ENCODE results near the gene PRKG1.
"Not testable (repeated sequence)": the region's sequence is repeated elsewhere in the genome, so short reads cannot be mapped to it uniquely, and the experiment has no call there.

PRKG1 gene

GRCh38 chr10:51159841-51160240 is 85.6 kb downstream of the PRKG1 start:
- Histone ChIP-seq H3F3A (ENCODE audit: control insufficient read depth, insufficient read depth) (no peaks in the 10 kb centered on the region), H3K36me3 (ENCODE audit: control insufficient read depth, low read length) (no peaks in the 10 kb centered on the region), H3K9me3 (ENCODE audit: control insufficient read depth, insufficient read depth, low read length) (no peaks in the 10 kb centered on the region), H3K79me2 (ENCODE audit: control insufficient read depth, low read length) (no peaks in the 10 kb centered on the region), H3K4me2 (ENCODE audit: low read length) (no peak overlapping the region), H3K4me3 (ENCODE audit: low read length) (no peak overlapping the region), H3K9me2 (replicated peaks; ENCODE audit: control insufficient read depth, low read length) (no peaks in the 10 kb centered on the region), H3K27ac (ENCODE audit: low read depth, low read length) (no peak overlapping the region), H3K27me3 (ENCODE audit: control insufficient read depth, low read length) (no peaks in the 10 kb centered on the region), H4K20me1 (ENCODE audit: control insufficient read depth, insufficient read depth, low read depth, low read length) (no peaks in the 10 kb centered on the region), H3K4me1 (ENCODE audit: control insufficient read depth, low read length) (no peaks in the 10 kb centered on the region)
- TF ChIP-seq CTCF (IDR thresholded peaks at IDR 0.05; ENCODE audit: low read depth, low read length, poor library complexity, severe bottlenecking) = no peak

GRCh38 chr10:51162002-51162401 is 87.7 kb downstream of the PRKG1 start:
- H3K4me3 ChIP-seq (ENCODE audit: low read length) = no peak overlapping the region
- no peaks in the 10 kb centered on the region for H3K9me2 ChIP-seq (replicated peaks; ENCODE audit: control insufficient read depth, low read length)
- H4K20me1 ChIP-seq (ENCODE audit: control insufficient read depth, insufficient read depth, low read depth, low read length) = no peaks in the 10 kb centered on the region
- H3K9me3 ChIP-seq (ENCODE audit: control insufficient read depth, insufficient read depth, low read length) = no peaks in the 10 kb centered on the region
- H3K4me1 ChIP-seq (ENCODE audit: control insufficient read depth, low read length) = no peaks in the 10 kb centered on the region
- no peak overlapping the region for H3K27ac ChIP-seq (ENCODE audit: low read depth, low read length)
- H3K36me3 ChIP-seq (ENCODE audit: control insufficient read depth, low read length) = no peaks in the 10 kb centered on the region
- no peak overlapping the region for H3K4me2 ChIP-seq (ENCODE audit: low read length)
- H3F3A ChIP-seq (ENCODE audit: control insufficient read depth, insufficient read depth) = no peaks in the 10 kb centered on the region
- TF ChIP-seq EZH2phosphoT487 (IDR thresholded peaks at IDR 0.05; ENCODE audit: borderline replicate concordance, low read length) (no peak), CTCF (IDR thresholded peaks at IDR 0.05; ENCODE audit: low read depth, low read length, poor library complexity, severe bottlenecking) (no peak)
- no peaks in the 10 kb centered on the region for H3K79me2 ChIP-seq (ENCODE audit: control insufficient read depth, low read length)
- no peaks in the 10 kb centered on the region for H3K27me3 ChIP-seq (ENCODE audit: control insufficient read depth, low read length)

- H3K27ac ChIP-seq (ENCODE audit: low read depth, low read length); H4K20me1 ChIP-seq (ENCODE audit: control insufficient read depth, insufficient read depth, low read depth, low read length); H3K4me3 ChIP-seq (ENCODE audit: low read length): not testable (repeated sequence)
Observed at GRCh38 chr10:51163380-51164049, 89.2 kb downstream of the PRKG1 start.

GRCh38 chr10:51168086-51168815 is 94.0 kb downstream of the PRKG1 start:
- no peak overlapping the region for H3K4me3 ChIP-seq (ENCODE audit: low read length)

More at GRCh38 chr10:51163380-51164049, 89.2 kb downstream of the PRKG1 start:
- H3K36me3 ChIP-seq (ENCODE audit: control insufficient read depth, low read length); H3F3A ChIP-seq (ENCODE audit: control insufficient read depth, insufficient read depth); H3K27me3 ChIP-seq (ENCODE audit: control insufficient read depth, low read length); H3K4me2 ChIP-seq (ENCODE audit: low read length); H3K9me2 ChIP-seq (replicated peaks; ENCODE audit: control insufficient read depth, low read length); H3K79me2 ChIP-seq (ENCODE audit: control insufficient read depth, low read length); H3K4me1 ChIP-seq (ENCODE audit: control insufficient read depth, low read length); H3K9me3 ChIP-seq (ENCODE audit: control insufficient read depth, insufficient read depth, low read length): not testable (repeated sequence)

More at GRCh38 chr10:51168086-51168815, 94.0 kb downstream of the PRKG1 start:
- Histone ChIP-seq H3K4me1 (ENCODE audit: control insufficient read depth, low read length) (no peaks in the 10 kb centered on the region), H3K9me3 (ENCODE audit: control insufficient read depth, insufficient read depth, low read length) (no peaks in the 10 kb centered on the region), H3K27ac (ENCODE audit: low read depth, low read length) (no peak overlapping the region), H3K79me2 (ENCODE audit: control insufficient read depth, low read length) (no peaks in the 10 kb centered on the region), H3K9me2 (replicated peaks; ENCODE audit: control insufficient read depth, low read length) (no peaks in the 10 kb centered on the region), H3F3A (ENCODE audit: control insufficient read depth, insufficient read depth) (no peaks in the 10 kb centered on the region), H3K4me2 (ENCODE audit: low read length) (no peak overlapping the region), H3K36me3 (ENCODE audit: control insufficient read depth, low read length) (no peaks in the 10 kb centered on the region), H4K20me1 (ENCODE audit: control insufficient read depth, insufficient read depth, low read depth, low read length) (no peaks in the 10 kb centered on the region), H3K27me3 (ENCODE audit: control insufficient read depth, low read length) (no peaks in the 10 kb centered on the region)
- TF ChIP-seq CTCF (IDR thresholded peaks at IDR 0.05; ENCODE audit: low read depth, low read length, poor library complexity, severe bottlenecking) = no peak
- no peak for TF ChIP-seq EZH2phosphoT487 (IDR thresholded peaks at IDR 0.05; ENCODE audit: borderline replicate concordance, low read length)
